DMS153 treated with DMSO at 0.1 percent for 48 hours (cell line): ENCODE data around the gene TSPAN5.

Experiments
- DNase-seq: peaks from one replicate; lab custom pipeline; 2025; ENCODE audit not compliant: unreplicated experiment; lab: John Stamatoyannopoulos, UW

Gene TSPAN5

DNA sequence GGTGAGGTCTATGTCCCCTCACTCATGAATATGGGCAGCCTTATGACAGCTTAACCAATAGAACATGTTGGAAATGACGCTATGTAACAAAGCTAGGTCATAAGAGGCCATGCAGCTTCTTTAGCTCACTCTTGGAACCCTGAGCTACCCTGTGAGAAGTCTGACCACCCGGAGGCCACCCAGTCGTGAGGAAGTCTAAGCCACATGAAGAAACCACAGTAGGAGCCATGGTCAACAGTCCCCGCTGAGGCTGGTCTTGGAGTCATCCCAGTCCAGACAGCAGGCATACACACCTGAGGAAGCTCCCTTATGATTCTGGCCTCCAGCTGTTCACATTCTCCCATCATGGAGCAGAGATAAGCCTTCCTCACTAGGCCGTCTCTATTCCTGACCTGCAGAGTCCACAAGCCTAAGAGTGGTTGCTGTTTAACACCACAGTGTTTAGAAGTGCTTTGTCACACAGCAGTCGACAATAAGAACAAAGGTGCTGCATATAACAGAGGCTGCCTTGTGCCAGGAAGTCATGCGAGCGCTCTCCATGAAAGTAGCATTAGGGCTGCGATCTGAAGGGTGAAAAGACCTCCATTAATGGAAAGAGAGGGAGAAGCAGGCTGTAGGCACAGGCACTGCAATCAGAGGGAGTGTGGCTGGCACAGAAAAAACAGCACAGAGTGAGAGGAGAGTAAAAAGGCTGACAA, 38.2 kb downstream of the TSPAN5 start:
- no peak for DNase-seq

DNA sequence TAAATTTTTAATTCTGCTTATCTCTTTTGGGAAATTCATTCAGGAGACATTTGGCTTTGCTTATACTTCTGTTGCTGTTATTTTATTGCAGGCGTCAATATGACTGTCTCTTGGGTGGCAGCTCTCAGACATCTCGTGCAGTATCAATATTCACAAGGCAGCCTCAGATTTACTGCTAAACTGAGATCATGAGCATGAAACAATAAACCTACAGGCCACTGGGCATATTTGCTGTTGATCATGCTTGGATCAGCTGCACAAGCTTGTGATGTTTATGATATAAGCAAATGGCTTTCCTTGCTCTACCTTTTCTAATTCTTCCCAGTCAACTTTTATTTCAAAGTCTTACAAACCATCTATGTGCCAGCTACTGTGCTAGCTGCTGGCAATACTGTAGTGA, 39.2 kb downstream of the TSPAN5 start:
- no peak for DNase-seq

DNA sequence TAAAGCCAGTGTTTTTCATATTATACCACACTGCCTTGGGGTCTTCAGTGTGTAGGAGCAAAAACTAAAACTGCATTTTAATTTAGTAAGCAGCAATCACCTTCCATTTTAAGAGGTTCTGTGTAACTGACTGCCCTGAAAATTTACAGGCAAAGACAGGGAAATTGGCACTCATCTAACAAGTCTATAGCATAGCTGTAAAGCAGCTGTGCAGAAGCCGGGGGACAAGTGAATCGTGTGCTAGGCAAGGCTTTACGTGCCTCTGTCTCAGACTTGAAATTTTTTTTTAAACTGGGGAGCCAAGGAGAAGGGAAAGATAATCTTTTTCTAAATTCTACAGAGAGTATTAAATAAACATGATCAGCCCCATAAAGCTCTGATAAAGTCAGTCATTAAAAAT, 39.7 kb downstream of the TSPAN5 start:
- DNase-seq, result no peak

DNA sequence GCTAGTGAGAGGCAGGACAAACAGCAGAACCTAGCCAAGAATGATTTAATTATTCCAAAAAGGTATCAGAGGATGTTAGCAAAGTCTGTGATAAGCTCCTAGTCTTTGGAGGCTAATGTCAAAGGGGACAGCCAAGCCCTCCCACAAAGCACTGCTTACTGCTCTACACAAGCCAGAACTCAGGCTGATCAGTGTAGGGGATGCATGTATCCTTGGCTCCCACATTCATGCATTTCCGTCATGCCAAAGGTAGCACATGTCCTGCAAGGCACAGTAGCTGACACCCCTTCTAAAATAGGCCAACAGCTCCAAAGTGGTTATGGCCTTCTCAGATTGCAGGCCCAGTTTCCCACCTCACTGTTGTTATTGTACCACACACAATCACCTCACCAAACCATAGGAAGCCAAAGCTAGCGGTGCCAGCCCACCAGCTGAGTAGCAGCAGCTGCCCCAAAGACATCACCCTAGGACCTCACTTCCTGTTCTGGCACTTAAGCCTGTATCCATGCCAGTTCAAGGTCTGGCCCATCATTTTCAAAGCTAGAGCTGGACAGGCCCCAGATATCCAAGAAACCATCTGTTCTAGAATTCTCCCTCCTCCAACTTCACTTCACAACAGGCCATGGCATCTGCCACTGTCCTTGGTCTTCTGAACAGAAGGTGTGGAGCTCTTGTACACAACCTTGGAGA, 40.9 kb downstream of the TSPAN5 start:
- no peak for DNase-seq

DNA sequence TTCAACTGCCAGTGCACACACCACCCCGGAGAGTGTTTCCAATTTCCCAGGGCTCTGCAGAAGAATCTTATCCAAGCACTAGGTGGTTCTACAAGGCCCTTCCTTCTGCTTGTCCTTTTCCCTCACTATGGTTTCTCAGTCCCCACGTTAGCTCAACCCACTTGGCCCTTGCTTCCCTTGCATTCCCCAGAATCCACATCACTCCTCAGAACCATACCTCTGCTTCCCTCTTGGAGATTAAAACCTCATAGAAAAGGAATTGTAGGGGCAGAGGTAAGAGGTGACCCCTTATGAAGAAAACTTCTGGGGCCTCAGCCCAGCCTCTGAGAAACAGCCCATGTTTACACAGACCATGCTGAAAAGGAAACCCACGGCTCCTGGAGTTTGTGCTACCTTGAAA, 42.4 kb downstream of the TSPAN5 start:
- no peak for DNase-seq

DNA sequence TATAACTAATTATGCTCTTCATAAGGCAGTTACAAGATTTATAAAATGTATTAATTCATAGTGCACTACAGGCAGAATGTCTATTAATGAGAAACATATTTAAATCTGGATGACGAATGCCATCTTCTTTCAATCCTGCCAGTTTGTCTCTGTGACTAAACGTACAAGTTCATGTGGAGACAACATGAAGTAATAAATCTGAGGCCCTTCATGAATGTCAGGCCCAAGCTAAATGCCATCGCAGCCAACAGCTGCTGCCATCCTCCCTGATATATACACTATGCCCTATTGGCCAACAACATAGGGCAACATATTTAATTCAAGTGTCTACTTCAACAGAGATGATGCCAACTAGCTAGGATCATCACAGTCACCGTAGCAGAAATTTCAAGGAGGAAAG, 43.7 kb downstream of the TSPAN5 start:
- DNase-seq, result no peak

DNA sequence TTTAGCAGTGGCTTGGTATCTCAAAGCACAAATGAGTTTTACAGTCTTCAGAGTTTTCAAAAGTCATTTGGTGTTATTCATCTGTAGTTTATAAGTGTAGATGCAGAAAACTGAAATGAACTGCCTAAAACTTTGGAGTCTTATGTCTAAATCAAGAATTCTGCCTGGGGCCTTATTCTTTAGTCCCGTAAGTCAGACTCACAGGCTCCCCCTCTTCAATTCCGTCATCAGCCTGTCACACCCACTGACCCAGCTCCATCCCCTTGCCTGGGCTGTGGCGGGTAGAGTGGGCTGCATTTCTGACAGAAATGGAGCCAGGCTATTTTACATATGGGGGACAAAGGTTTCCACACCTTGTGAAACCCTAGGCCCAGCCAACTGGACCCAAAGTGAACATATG, 44.3 kb downstream of the TSPAN5 start:
- DNase-seq, result no peak

DNA sequence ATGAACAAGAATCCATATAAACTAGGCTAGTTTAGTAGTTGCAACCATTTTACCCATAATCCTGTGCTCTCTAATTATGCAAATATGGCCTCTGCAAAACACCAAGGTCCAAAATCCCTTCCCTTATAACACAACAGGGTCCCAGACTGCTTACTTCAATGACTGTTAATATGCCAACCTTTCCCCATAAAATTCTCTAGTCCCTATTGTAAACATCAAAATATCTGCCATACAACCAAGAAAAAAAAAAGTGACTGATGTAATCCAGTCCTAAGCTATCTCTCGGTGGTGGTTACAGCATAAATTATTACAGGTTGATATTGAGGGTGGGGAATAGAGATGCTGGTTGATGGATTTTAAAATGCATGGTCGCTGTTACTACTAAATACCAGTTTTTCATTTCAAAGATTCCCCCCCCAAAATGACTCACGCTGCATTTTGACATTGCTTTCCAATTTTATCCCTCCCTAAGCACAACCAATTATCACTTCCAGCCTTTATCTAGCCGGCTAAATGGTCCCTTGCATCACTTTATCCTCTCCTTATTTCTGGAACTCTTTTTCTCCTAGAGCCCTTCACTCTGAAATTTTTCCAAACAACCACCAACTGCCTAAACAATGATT, 44.8 kb downstream of the TSPAN5 start:
- DNase-seq, result no peak

DNA sequence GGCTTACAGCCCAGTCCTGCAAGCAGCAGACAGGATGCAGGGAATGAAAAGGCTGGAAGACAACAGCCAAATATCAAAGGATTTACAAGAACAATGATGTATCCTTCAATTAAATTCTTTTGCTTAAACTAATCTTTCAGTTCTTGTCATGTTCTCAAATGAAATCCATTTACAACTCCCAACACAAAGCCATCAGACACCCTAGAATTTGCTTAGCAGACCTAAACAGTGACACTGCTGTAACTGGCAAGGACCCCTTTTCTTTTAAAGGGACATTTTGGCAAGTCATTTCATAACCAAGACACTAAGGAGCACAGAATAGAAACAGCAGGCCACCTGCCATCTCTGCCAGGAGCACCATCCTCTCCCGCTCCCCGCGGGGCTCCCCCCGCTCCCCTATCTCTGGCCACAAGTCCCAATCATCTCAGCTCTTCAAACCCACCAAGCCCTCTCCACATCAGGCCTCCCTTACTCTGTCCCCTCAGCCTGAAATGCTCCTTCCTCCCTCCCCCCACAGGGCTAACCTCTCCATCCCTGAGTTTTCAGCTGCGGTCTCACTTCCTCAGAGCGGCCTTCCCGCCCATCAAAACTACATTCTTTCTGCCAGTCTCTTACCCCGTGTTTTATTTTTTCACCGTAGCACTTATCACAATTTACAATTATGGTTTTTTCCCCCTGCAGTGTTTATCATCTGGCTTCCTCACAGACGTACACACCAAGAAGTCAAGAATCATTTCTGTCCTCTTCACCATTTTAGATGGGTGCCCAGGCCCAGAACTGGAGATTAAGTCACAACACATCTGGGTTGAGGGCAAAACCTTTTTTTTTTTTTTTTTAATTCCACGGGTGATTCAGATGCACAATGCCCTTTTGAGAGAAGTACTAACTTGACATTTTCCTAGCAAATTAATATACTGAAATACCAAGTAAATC, 45.8 kb downstream of the TSPAN5 start:
- DNase-seq, result no peak

DNA sequence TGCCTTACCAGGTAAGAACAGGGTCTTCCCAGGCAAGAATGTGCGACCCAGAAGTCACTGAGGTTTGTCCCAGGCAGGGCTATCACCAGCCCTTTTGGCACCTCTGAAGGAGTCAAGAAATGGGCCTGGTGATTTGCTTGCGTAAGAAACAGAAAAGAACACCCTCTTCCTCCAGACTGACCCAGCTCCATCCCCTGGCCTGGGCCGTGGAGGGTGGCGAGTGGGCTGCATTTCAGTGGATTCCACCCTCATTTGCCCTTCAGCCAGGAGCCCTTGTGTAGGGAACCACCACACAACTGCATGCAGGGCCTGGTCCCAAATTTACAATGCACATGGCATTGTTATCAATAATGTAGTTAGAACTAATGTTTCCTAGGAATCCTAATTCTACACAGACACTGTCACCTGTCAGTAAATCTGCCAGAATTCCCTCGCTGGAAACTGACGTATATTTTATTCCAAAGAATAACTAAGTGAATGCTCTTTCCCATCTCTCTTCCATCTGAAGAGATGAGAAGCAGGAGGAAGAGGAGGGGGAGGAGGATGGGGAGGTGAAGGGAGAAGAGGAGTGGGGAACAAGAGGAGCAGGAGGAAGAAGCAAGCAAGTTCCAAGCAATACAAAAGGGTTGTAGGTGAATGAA, 46.6 kb downstream of the TSPAN5 start:
- no peak for DNase-seq

DNA sequence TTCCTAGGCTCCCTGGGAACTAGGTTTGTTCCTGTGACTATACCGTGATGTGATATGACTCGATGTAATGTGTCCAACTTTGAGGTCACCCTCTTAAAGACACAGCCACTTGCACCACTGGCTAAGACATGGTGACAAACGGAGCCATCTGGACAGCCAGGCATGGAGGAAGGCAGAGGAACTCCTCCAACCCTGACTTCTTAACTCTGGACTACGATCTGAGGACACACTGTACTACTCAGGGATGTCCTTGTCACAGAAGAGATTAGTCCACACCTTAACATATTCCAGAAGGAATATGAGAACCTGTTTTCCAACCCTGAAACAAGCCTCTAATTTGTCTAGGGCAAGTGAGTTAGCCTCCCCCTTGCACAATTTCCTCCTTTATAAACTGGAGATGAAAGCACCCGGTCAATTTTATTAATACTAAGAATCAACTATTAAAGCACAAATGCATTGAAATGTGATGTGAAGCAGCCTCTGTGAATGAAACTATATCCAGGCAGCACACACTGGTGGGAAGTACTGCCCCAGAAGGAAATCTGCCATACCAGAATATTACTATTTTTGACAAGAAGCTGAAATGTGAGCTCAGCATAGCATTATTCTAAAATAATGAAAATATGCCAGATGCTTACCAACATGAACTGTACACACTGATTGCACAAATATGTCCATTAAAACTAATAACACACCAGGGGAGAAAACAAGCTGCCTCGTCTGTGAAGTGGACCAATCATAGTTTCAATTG, 47.3 kb downstream of the TSPAN5 start:
- DNase-seq, result no peak

DNA sequence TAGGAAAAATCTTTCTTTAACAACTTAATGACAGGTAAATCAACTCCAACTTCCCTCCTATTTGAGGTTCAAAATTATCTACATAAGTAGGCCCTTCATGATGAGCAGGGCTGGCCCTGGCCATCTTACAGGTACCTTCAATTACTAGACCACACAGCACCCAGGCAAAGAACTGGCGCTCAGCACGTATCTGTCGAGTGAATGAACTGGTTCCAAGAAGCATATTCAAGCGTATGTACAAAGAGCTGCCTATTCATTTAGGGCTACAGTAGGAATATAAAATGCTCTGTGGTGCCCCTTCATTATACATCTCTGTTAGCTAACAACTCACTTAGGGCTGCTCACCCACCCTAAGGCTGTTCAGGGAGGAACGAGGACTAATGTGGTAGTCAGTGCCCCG, 48.0 kb downstream of the TSPAN5 start:
- DNase-seq, result no peak

DNA sequence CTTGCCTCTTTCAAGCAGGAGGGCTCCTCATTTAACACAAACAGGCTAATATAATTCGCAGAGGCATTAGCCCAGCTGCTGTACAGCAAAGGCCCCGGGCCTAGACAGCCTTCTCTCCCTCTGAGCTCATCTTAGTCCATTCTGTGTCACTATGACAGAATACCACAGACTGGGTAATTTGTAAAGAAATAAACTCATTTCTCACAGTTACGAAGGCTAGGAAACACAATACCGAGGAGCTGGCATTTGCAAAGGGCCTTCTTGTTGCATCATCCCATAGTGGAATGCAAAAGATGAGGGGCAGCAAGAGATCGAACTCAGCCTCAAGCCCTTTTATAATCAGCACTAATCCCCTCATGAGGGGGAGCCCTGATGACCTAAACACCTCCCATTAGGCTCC, 48.5 kb downstream of the TSPAN5 start:
- no peak for DNase-seq

DNA sequence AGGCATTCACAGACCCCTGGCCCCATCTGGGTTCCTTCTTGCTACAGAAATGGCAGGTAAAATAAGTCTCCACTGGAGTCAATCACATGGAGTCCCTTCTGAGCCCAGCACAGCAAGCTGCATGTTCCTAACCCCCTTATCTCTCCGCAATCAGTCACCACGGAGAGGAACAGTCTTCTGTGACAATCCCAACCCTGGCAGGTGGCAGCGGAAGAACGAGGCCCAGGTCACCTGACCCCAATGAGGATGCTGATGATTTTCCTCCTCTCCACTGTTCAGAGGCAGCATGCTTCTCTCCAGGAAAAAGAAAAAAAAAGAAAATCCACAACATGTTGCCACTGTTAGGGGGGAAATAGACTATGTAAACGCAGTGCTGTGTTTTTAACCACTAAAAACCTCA, 50.1 kb downstream of the TSPAN5 start:
- DNase-seq, result no peak

DNA sequence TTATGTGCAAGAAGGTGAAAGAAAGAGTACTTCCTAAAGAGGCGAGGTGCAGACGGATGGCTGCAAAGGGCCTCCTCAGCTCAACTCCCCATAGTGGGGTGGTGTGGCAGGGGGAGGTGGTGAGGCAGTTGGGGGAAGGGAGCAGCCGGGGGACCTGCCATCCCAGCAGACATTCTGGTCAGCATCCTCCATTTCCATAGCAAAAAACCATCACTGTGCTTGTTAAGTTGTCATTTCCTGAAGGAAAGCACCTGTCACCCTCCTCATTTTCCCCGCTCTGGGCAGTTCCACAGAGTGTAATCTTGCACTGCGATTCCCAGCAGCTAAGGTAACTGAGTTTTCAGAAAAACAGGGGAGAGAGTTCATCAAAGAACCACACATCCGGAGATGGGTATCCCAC, 51.5 kb downstream of the TSPAN5 start:
- DNase-seq, result no peak

DNA sequence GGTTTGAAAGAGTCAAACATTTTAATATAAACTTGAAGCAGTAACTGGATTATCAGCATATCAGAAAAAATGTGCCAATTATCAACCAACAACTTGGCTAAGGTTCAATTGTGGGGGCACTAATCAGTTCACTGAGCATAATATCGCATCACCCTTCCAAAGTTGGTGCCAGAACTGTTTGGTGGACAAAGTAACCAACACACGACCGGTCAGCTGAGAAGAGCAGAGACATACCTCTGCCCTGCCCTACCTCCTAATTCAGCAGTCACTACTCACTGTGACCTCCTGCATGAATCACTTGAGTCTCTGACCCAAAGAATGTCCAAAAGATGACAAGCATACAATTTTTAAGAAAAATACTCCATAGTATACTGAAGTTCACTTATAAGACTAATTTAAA, 53.2 kb downstream of the TSPAN5 start:
- no peak for DNase-seq

DNA sequence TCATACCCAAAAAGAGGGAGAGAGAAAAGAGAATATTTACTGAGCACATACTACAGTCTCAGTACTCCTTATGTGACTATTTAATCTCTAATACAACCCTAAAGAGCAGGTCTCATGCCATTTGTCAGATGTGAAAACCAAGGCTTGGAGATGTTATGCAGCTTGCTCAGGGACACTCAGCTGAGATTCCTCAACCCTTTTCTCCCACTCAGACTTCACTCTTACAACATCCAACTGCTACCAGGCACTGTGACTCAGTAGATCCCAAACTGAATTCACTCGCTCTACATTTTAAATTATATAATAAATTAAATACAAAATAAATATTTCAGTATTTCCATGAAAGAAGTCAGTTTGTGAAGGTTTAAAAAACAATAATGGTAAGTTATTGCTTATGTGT, 53.7 kb downstream of the TSPAN5 start:
- DNase-seq, result no peak

DNA sequence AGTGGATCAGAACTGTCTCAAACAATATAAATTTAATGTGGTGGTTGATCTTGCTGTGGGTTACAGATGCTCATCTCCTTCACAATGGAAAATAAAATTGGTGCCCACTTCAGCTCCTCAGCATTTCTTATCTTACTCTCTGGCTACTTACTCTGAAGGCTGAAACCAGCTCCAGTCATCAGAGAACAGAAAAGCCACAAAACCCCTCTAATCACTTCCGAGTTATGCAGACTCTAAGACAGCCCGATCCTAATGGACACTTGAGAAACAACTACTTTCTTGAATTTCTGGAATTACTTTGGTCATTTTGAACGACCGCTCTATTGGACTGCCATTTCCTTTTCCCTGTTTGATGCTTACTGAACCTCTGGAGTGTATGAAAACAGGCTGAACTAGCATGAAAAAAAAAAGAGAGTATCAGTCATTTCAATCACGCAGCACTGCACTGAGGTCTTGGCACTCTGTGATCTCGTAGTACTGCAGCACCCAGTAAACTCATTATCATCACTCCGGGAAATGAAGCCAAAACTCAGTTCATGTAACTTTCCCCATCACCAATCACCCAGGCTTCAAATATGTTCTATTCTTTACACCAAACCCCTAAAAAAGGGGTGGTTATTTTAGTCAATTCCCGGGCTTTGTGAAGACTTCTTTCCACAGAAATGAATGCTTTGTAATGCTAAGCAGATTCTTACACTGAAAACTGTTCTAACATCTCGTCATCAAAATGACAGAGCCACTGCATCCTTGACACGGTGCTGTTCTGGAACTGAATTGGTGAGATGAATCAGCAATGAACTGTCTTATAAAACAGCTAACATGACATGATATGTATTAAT, 54.5 kb downstream of the TSPAN5 start:
- DNase-seq, result no peak

DNA sequence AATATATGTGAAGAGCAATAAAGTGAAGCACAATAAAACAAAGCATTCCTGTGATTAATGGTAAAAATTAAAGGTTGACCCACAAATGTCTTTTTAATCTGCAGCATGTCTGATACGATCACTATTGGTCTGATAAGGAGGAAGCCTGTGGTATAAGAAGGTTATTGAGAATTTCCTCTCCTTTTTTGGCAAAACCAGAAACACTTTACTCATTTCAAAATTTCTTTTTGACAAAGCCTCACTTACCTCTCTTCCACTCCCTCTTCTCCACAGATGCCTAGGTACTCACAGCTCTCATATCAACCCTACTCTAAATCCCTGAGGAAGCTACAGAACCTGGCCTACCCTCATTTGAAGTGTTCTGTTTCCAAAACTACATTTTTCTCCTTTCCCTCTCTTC, 56.1 kb downstream of the TSPAN5 start:
- no peak for DNase-seq
